Uterus (tissue), 4 donors: Measurements from ENCODE around the gene PITPNM2. TPM values are rescaled to one million over a fixed set of nuclear protein-coding genes. Genes with fewer than 3 reads are reported as not detected.

ENCODE experiments used
- DNase-seq, 2 donors: peaks; one replicate each; pipeline ENCODE4 v3.0.0-alpha.2; 2019 to 2020
- H3K27ac ChIP-seq, 2 donors: fragments of 200-600 bp; sonication (generic); 1 replicate in 1 of 2; 2 replicates in 1 of 2; pipeline ENCODE4 v1.5.1; 2016 to 2018
- H3K27me3 ChIP-seq, 2 donors: fragments of 200-600 bp; sonication (generic); one replicate each; pipeline ENCODE4 v1.5.1; 2018 to 2019; ENCODE audit warnings: control low read depth in 1 of 2
- H3K36me3 ChIP-seq, 2 donors: fragments of 200-600 bp; sonication (generic); one replicate each; pipeline ENCODE4 v1.5.1; 2019; ENCODE audit warnings: control low read depth in 1 of 2
- H3K4me1 ChIP-seq, 2 donors: fragments of 200-600 bp; sonication (generic); one replicate each; pipeline ENCODE4 v1.5.1; 2018 to 2019; ENCODE audit warnings: control low read depth in 1 of 2
- H3K4me3 ChIP-seq, 2 donors: fragments of 200-600 bp; sonication (generic); 1 replicate in 1 of 2; 2 replicates in 1 of 2; pipeline ENCODE4 v1.5.1; 2018 to 2019; ENCODE audit warnings: mild to moderate bottlenecking in 1 of 2
- H3K9me3 ChIP-seq, 2 donors: fragments of 200-600 bp; sonication (generic); one replicate each; pipeline ENCODE4 v1.5.1; 2019; ENCODE audit warnings: control low read depth in 1 of 2
- POLR2A ChIP-seq, 2 donors: fragments of 450-650 bp; IDR thresholded peaks; one replicate each; pipeline ENCODE4 v1.6.1; 2016; ENCODE audit warnings: antibody characterized with exemption in 2 of 2, mild to moderate bottlenecking in 1 of 2, moderate library complexity in 1 of 2
- intact Hi-C: fragments of 100-400 bp; cut with DNase I; formaldehyde crosslinking; loops from one replicate; pipeline ENCODE4 v1.15.1; 2023; ENCODE audit warnings: low total_unique reads
- total RNA-seq, 4 donors: library from RNA; depleted of rRNA in 3 of 4; stranded (reverse); fragments of >200 nt in 3 of 4; gene quantifications; one replicate each; pipeline versions ENCODE4 v1.1.0 to v1.2.4, GENCODE V29; 2014 to 2023
- TF ChIP-seq, protein P1 (sequence below), 4 experiments: fragments of 200-600 bp in 2 of 4; fragments of 450-650 bp in 2 of 4; sonication (generic) in 2 of 4; IDR thresholded peaks; one replicate each; pipeline ENCODE4 v1.5.1; 2016 to 2019; ENCODE audit warnings: antibody characterized with exemption in 4 of 4, mild to moderate bottlenecking in 2 of 4, moderate library complexity in 1 of 4
- donor health status: DM: yes; HTN: yes; CAD: no.

The PITPNM2 gene
- total RNA-seq, 4 donors from 2014 or later = 0.59 to 35.1 (median 4.2) TPM

DNA sequence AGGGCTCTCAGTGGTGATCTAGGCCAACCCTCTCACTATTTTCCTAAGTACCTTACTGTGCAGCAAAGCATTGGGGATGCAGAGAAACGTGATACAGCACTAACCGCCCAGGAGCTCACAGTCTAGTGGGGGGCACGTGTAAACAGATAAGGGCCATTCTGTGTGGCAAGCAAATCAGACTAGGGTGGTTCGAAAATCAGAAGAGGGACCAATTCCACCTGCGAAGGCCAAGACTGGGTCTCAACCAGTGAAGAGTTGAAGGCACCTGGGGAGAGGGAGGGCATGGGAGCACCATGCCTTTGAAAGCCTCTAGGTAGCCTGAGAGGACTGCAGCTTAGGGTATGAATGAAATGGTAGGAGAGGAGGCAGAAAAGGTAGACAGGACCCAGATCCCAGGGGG, 2.2 kb downstream of the PITPNM2 start:
- intact Hi-C loops = no loop called here
- DNase-seq = no peak
- H3K27ac ChIP-seq = peak overlapping the region; percentile 88 to 98
- H3K9me3 ChIP-seq = no peaks in the 10 kb centered on the region
- TF ChIP-seq, protein P1, sequence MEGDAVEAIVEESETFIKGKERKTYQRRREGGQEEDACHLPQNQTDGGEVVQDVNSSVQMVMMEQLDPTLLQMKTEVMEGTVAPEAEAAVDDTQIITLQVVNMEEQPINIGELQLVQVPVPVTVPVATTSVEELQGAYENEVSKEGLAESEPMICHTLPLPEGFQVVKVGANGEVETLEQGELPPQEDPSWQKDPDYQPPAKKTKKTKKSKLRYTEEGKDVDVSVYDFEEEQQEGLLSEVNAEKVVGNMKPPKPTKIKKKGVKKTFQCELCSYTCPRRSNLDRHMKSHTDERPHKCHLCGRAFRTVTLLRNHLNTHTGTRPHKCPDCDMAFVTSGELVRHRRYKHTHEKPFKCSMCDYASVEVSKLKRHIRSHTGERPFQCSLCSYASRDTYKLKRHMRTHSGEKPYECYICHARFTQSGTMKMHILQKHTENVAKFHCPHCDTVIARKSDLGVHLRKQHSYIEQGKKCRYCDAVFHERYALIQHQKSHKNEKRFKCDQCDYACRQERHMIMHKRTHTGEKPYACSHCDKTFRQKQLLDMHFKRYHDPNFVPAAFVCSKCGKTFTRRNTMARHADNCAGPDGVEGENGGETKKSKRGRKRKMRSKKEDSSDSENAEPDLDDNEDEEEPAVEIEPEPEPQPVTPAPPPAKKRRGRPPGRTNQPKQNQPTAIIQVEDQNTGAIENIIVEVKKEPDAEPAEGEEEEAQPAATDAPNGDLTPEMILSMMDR (IDR thresholded peaks at IDR 0.05) = no peak
- TF ChIP-seq POLR2A (IDR thresholded peaks at IDR 0.05) = no peak
- no peak overlapping the region for H3K4me3 ChIP-seq
- no peaks in the 10 kb centered on the region for H3K36me3 ChIP-seq
- H3K4me1 ChIP-seq = no peaks in the 10 kb centered on the region
- no peaks in the 10 kb centered on the region for H3K27me3 ChIP-seq

DNA sequence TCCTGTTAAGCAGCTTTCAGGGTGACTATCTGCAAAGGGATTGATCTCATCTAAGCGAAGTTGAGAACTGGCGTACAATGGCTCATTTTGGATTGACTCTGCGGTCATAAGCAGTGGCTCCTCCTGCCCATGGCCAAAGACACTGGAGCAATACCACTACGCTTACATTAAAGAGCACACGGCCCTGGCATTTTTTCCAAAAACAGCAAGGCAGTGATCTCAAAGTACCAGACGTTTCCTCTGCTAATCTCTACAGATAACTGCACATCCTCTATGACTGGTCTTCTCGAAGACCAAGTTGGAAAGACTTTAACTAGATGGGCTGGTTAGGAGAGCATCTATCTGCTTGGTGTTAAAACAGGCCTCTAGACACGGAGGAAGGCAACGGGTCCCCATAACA, 2.7 kb downstream of the PITPNM2 start:
- intact Hi-C loops = no loop called here
- no peak for TF ChIP-seq POLR2A (IDR thresholded peaks at IDR 0.05)
- TF ChIP-seq, protein P1 (IDR thresholded peaks at IDR 0.05) = no peak
- DNase-seq = no peak

DNA sequence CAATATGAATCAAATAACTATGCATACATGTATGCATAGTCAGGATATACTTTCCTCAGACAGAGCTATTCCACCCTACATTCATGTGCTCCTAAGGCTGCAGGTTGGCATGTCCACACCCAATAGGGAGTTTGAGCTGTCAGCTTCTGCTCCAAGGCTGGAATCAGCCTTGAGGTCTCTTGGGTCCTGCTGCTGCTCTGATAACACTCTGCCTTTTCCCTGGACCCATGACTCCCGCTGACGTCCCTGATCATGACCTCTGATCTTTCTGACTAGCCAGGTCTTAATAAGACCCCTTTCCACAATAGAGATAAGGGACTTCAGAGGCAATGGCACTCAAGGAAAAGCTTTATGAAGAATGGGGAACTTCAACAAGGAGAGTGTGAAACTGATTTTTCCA, 5.7 kb downstream of the PITPNM2 start:
- no peaks in the 10 kb centered on the region for H3K9me3 ChIP-seq
- no peaks in the 10 kb centered on the region for H3K27me3 ChIP-seq
- intact Hi-C loops = no loop called here
- no peak overlapping the region for H3K27ac ChIP-seq
- no peaks in the 10 kb centered on the region for H3K36me3 ChIP-seq
- no peak for DNase-seq
- no peak overlapping the region for H3K4me3 ChIP-seq
- no peak for TF ChIP-seq POLR2A (IDR thresholded peaks at IDR 0.05)
- TF ChIP-seq, protein P1 (IDR thresholded peaks at IDR 0.05) = no peak
- peaks cover 3 to 18% of the 10 kb centered on the region in 2 donors for H3K4me1 ChIP-seq

More for the DNA sequence above, 2.7 kb downstream of the PITPNM2 start:
- no peaks in the 10 kb centered on the region for H3K9me3 ChIP-seq
- no peak overlapping the region for H3K4me3 ChIP-seq
- no peaks in the 10 kb centered on the region for H3K27me3 ChIP-seq
- H3K27ac ChIP-seq = no peak overlapping the region
- H3K4me1 ChIP-seq = peaks cover 0 to 3% of the 10 kb centered on the region in 2 donors
- H3K36me3 ChIP-seq = no peaks in the 10 kb centered on the region

DNA sequence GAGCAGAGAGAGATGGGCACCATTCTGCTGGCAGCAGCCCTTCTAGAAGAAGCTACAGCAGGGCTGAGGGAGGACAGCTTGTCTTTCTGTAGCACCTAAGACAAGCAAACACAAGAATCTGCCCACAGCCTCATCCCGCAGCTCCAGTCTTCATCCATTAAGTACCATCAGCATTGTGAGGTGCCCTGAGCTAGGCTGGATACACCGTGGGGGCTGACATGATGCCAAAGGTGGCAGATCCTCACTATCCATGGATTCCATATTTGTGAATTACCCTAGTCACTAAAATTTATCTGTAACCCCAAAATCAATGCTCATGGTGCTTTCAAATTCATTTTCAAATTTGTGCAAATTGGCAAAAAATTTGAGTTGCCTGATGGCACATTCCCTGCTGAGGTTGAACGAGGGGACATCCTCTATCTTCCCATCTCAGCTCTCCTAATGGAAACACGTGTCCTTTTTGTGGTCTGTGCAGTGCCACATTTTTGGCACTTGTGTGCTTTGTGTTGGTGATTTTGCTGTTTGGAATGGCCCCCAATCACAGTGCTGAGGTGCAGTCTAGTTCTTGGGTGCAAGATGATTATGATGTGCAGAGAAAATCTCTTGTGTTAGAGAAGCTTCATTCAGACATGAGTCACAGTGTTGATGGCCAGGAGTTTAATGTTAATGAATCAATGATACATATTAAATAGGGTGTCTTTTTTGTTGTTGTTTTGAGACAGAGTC, 7.0 kb downstream of the PITPNM2 start:
- Histone ChIP-seq H3K4me3 (no peak overlapping the region), H3K36me3 (no peaks in the 10 kb centered on the region), H3K9me3 (no peaks in the 10 kb centered on the region), H3K27ac (peak overlapping the region; percentile 71 to 76), H3K27me3 (no peaks in the 10 kb centered on the region), H3K4me1 (peaks cover 3 to 18% of the 10 kb centered on the region in 2 donors)
- intact Hi-C loops = no loop called here
- DNase-seq = no peak
- no peak for TF ChIP-seq POLR2A (IDR thresholded peaks at IDR 0.05)
- TF ChIP-seq, protein P1 (IDR thresholded peaks at IDR 0.05) = no peak

DNA sequence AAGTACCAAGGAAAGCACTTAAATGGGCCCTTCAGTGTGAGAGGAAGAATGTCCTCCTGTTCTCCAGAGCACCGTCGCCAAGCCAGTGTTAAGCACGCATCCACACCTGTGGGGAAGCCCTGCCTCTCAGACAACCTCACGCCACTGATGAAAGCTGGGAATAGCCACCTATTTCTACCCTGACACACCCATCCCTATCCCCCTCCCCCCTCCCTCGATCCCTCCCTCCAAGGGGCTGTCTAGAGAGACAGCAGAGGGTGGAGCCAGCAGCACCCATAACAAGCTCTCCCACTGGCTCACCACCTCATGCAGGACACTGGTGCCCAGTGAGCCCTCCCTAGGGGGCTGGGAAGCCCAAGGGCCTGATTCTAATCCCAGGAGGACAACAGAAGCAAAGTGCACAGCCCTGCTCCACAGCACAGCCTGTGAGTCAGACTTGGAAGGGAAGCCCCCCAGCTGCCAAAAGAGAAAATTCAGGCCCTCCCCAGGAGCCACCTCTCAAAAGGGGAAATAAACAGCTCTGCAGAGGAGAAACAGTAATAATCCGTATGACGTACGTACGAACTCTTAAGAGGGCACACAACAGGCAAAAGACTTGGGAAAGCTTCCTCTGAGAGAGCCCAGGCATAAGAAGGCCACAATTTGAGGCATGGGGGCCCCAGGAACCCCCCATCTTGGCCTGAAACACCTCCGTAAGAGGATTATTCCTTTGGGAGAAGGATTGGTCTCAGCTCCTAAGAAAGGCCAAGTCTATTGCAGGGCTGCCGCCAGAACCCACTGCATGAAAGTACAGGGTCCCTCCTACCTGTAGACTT, 7.8 kb downstream of the PITPNM2 start:
- DNase-seq = peak in 1 of 2 donors; percentile 34

More for the DNA sequence above, 7.8 kb downstream of the PITPNM2 start:
- Histone ChIP-seq H3K36me3 (no peaks in the 10 kb centered on the region), H3K9me3 (no peaks in the 10 kb centered on the region), H3K27me3 (no peaks in the 10 kb centered on the region), H3K27ac (peak overlapping the region; percentile 71 to 76), H3K4me3 (no peak overlapping the region), H3K4me1 (peaks cover 3 to 18% of the 10 kb centered on the region in 2 donors)
- intact Hi-C loops = no loop called here
- TF ChIP-seq, protein P1 (IDR thresholded peaks at IDR 0.05) = no peak
- TF ChIP-seq POLR2A (IDR thresholded peaks at IDR 0.05) = no peak
